Endothelial cell of umbilical vein (primary cell): ENCODE results near the gene KCTD21. TPM values are rescaled to one million over a fixed set of nuclear protein-coding genes. Genes with fewer than 3 reads are reported as not detected.

Source experiments
- BruUV-seq: library from RNA; stranded (reverse); fragments of 400-500 nt; replicated peaks from 2 replicates; lab custom pipeline; 2021; lab: Mats Ljungman, UMichigan
- CTCF ChIA-PET: fragments of 300-600, 350-600 bp; sonication (Branson Sonifier 250); formaldehyde crosslinking; loops from one replicate; lab custom pipeline; 2021; ENCODE audit warnings: antibody characterized with exemption, inconsistent platforms; lab: Charles Lee
- POLR2A ChIA-PET: fragments of 300-600, 350-600 bp; sonication (Branson Sonifier 250); formaldehyde crosslinking; loops from one replicate; lab custom pipeline; 2021; ENCODE audit warnings: antibody characterized with exemption, inconsistent platforms; lab: Charles Lee
- DNase-seq: peaks from one replicate; pipeline ENCODE4 v3.0.0-alpha.2; 2011; ENCODE audit warnings: low read depth, low spot score
- FAIRE-seq: peaks from 2 replicates; lab custom pipeline; 2011; peaks lifted over from hg19 to GRCh38; lab: Jason Lieb, UNC
- H2AFZ ChIP-seq: 2 replicates; pipeline ENCODE4 v1.6.0; 2012; ENCODE audit warnings: low read depth, low read length, control low read depth, inconsistent platforms
- H3K27ac ChIP-seq: 2 replicates; pipeline ENCODE4 v1.5.1; 2011; ENCODE audit warnings: low read depth, mild to moderate bottlenecking, control low read depth, low read length, moderate library complexity; ENCODE audit not compliant: insufficient read depth
- H3K27me3 ChIP-seq, 2 experiments: 2 replicates each; pipeline versions ENCODE4 v1.6.0 to v1.6.1; 2011; ENCODE audit warnings: low read length in 2 of 2, mixed read lengths in 1 of 2; ENCODE audit not compliant: control insufficient read depth in 2 of 2, insufficient read depth in 2 of 2
- H3K36me3 ChIP-seq, 2 experiments: 2 replicates in 1 of 2; 3 replicates in 1 of 2; pipeline ENCODE4 v1.5.1; 2011; ENCODE audit warnings: low read length in 2 of 2, mild to moderate bottlenecking in 1 of 2, moderate library complexity in 1 of 2; ENCODE audit not compliant: control insufficient read depth in 2 of 2, insufficient read depth in 2 of 2; ENCODE audit errors: extremely low read depth in 1 of 2
- H3K4me1 ChIP-seq: 3 replicates; pipeline ENCODE4 v1.5.1; 2011; ENCODE audit warnings: mild to moderate bottlenecking, low read length; ENCODE audit not compliant: control insufficient read depth, insufficient read depth; ENCODE audit errors: extremely low read depth
- H3K4me2 ChIP-seq: 2 replicates; pipeline ENCODE4 v1.6.1; 2011; ENCODE audit warnings: low read length, control low read depth, mixed read lengths; ENCODE audit not compliant: insufficient read depth
- H3K4me3 ChIP-seq, 3 experiments: fragments of 200-600 bp in 1 of 3; sonication (generic), shearing (Covaris generic) in 1 of 3; replicated peaks in 1 of 3; 2 replicates each; pipeline ENCODE4 v1.5.1; 2011 to 2016; ENCODE audit warnings: control low read depth in 3 of 3, low read length in 3 of 3, mild to moderate bottlenecking in 2 of 3, inconsistent platforms in 1 of 3, low read depth in 1 of 3, moderate library complexity in 1 of 3; ENCODE audit not compliant: insufficient read depth in 1 of 3
- H3K79me2 ChIP-seq: 2 replicates; pipeline ENCODE4 v1.6.0; 2012; ENCODE audit warnings: low read length, inconsistent platforms; ENCODE audit not compliant: control insufficient read depth, insufficient read depth
- H3K9ac ChIP-seq: replicated peaks from 2 replicates; pipeline ENCODE3; 2011; ENCODE audit warnings: low read length, control low read depth; ENCODE audit not compliant: insufficient read depth; ENCODE audit errors: extremely low read depth
- H3K9me1 ChIP-seq: replicated peaks from 3 replicates; pipeline ENCODE4 v1.6.0; 2011; ENCODE audit warnings: mild to moderate bottlenecking, low read length; ENCODE audit not compliant: control insufficient read depth, insufficient read depth; ENCODE audit errors: extremely low read depth
- H3K9me3 ChIP-seq: replicated peaks from 2 replicates; pipeline ENCODE4 v1.5.1; 2012; ENCODE audit warnings: low read length, inconsistent platforms; ENCODE audit not compliant: control insufficient read depth, insufficient read depth
- H4K20me1 ChIP-seq: replicated peaks from 2 replicates; pipeline ENCODE3; 2011; ENCODE audit warnings: mild to moderate bottlenecking, low read length; ENCODE audit not compliant: control insufficient read depth, insufficient read depth; ENCODE audit errors: extremely low read depth
- CTCF ChIP-seq, 2 donors: IDR thresholded peaks; 1 replicate in 1 of 2; 2 replicates in 1 of 2; pipeline ENCODE4 v1.5.1; 2011; ENCODE audit warnings: low read length in 2 of 2, mild to moderate bottlenecking in 2 of 2, moderate library complexity in 2 of 2, control low read depth in 1 of 2, inconsistent platforms in 1 of 2, low read depth in 1 of 2; ENCODE audit not compliant: insufficient read depth in 1 of 2; ENCODE audit errors: extremely low read depth in 1 of 2
- EZH2 ChIP-seq: IDR thresholded peaks from 2 replicates; pipeline ENCODE4 v1.6.1; 2012; ENCODE audit warnings: borderline replicate concordance, low read depth, mild to moderate bottlenecking, moderate library complexity, low read length, inconsistent platforms; ENCODE audit not compliant: severe bottlenecking
- FOS ChIP-seq: IDR thresholded peaks from 2 replicates; pipeline ENCODE4 v1.6.1; 2011; ENCODE audit warnings: mild to moderate bottlenecking, low read length, moderate library complexity, borderline replicate concordance; ENCODE audit not compliant: insufficient read depth
- GATA2 ChIP-seq: IDR thresholded peaks from 2 replicates; pipeline ENCODE4 v1.7.0; 2011; ENCODE audit warnings: low read depth, mild to moderate bottlenecking, moderate library complexity, mixed read lengths, low read length; ENCODE audit not compliant: insufficient read length, insufficient read depth
- JUN ChIP-seq: IDR thresholded peaks from 2 replicates; pipeline ENCODE4 v1.6.1; 2011; ENCODE audit warnings: borderline replicate concordance, low read depth; ENCODE audit not compliant: insufficient read length, insufficient read depth
- MYC ChIP-seq: IDR thresholded peaks from one replicate; pipeline ENCODE4 v1.6.1; 2011; ENCODE audit warnings: mild to moderate bottlenecking, low read depth, low read length
- POLR2A ChIP-seq: IDR thresholded peaks from 2 replicates; pipeline ENCODE4 v1.6.1; 2012; ENCODE audit warnings: low read depth, mild to moderate bottlenecking, control low read depth, low read length
- POLR2AphosphoS5 ChIP-seq: IDR thresholded peaks from 2 replicates; pipeline ENCODE4 v1.6.1; 2012; ENCODE audit warnings: low read depth, mild to moderate bottlenecking, control low read depth, low read length, moderate library complexity; ENCODE audit not compliant: insufficient read depth
- dilution Hi-C: fragments of 300-500 bp; cut with MboI; formaldehyde crosslinking; loops from one replicate; pipeline ENCODE4 v1.15.0; 2019; ENCODE audit warnings: low sequenced_read_pairs; ENCODE audit not compliant: extremely low pct_ligation_motif_present
- intact Hi-C: fragments of 100-400 bp; cut with micrococcal nuclease; formaldehyde crosslinking; loops from one replicate; pipeline ENCODE4 v1.10.0; 2022
- polyA plus RNA-seq, 4 experiments: library from polyadenylated mRNA; depleted of rRNA in 3 of 4; stranded (reverse) in 3 of 4; unstranded in 1 of 4; fragments of >200 nt; gene quantifications; 2 replicates each; pipeline versions ENCODE4 v1.2.1 to v1.2.3, GENCODE V29; 2011 to 2012; ENCODE audit warnings: missing spikeins in 1 of 4
- total RNA-seq: library from RNA; stranded (reverse); gene quantifications from 2 replicates; pipeline ENCODE4 v1.2.3, GENCODE V29; 2021
- TF ChIP-seq, protein P1 (sequence below): IDR thresholded peaks from 2 replicates; pipeline ENCODE4 v1.6.1; 2011; ENCODE audit not compliant: insufficient read depth, insufficient read length

Gene KCTD21
- total and polyA plus RNA-seq, 2 donors (not counting 3 experiments of a cell fraction or from before 2014, with no cell fraction given) = 8.5 to 11.9 TPM

GRCh38 chr11:78221396-78222315, 33.2 kb upstream of the KCTD21 start:
- TF ChIP-seq CTCF (IDR thresholded peaks at IDR 0.05; ENCODE audit: extremely low read depth in 1 of 2, insufficient read depth in 1 of 2, low read depth in 1 of 2, low read length in 2 of 2) (no peak), POLR2AphosphoS5 (no peak), POLR2A (no peak), GATA2 (no peak), FOS (no peak), JUN (no peak), EZH2 (no peak), MYC (no peak)
- TF ChIP-seq, protein P1, sequence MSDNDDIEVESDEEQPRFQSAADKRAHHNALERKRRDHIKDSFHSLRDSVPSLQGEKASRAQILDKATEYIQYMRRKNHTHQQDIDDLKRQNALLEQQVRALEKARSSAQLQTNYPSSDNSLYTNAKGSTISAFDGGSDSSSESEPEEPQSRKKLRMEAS = no peak
- no peak for DNase-seq
- no peaks in the 10 kb centered on the region for H3K9me3 ChIP-seq
- no peaks in the 10 kb centered on the region for H3K9me1 ChIP-seq
- H3K27me3 ChIP-seq = no peaks in the 10 kb centered on the region
- POLR2A ChIA-PET = no interaction called here
- H3K4me3 ChIP-seq = no peak overlapping the region
- H2AFZ ChIP-seq = no peak overlapping the region
- no peaks in the 10 kb centered on the region for H3K79me2 ChIP-seq
- dilution Hi-C loops (no loop called here), intact Hi-C loops (no loop called here)
- H3K4me2 ChIP-seq = no peak overlapping the region
- no peaks in the 10 kb centered on the region for H3K4me1 ChIP-seq
- FAIRE-seq = no peak
- no peak overlapping the region for H3K9ac ChIP-seq
- H4K20me1 ChIP-seq = no peaks in the 10 kb centered on the region
- peaks cover 26 to 73% of the 10 kb centered on the region in 2 experiments for H3K36me3 ChIP-seq
- no peak overlapping the region for H3K27ac ChIP-seq
- no TSS peak for BruUV-seq
- CTCF ChIA-PET = interaction anchor here (0.6 to 2.6 kb wide), 2 partner anchors 211 to 343 kb away, joined by 3 to 10 read pairs; no protein-coding TSS in a partner anchor
